Stimulated activated naive B cell treated with anti-CD40 and anti-IgM and Interleukin-4, amounts not matched to agents 10 μg/mL and 1 μg/mL and 100 μg/mL, for 72 hours (primary cell): ENCODE data around the gene KCTD12.

ENCODE experiments used
- ATAC-seq, 2 donors: fragments of 150-1000 bp; cut with Tn5 transposase; replicated peaks; 2 replicates each; pipeline ENCODE4 v1.10.0; 2021; ENCODE audit warnings: moderate library complexity in 1 of 2
- DNase-seq: peaks from one replicate; pipeline ENCODE4 v3.0.0; 2021
- H3K27ac Mint-ChIP-seq: one replicate; pipeline ENCODE4 v1.8.0; 2022; ENCODE audit warnings: mild to moderate bottlenecking, mixed read lengths
- H3K27me3 Mint-ChIP-seq, 2 donors: one replicate each; pipeline ENCODE4 v1.8.0; 2022; ENCODE audit warnings: mixed read lengths in 2 of 2
- H3K36me3 Mint-ChIP-seq, 2 donors: one replicate each; pipeline ENCODE4 v1.8.0; 2022; ENCODE audit warnings: mixed read lengths in 2 of 2, mild to moderate bottlenecking in 1 of 2
- H3K4me1 Mint-ChIP-seq, 2 donors: one replicate each; pipeline ENCODE4 v1.8.0; 2022; ENCODE audit warnings: mixed read lengths in 2 of 2, mild to moderate bottlenecking in 1 of 2
- H3K4me3 Mint-ChIP-seq, 2 donors: one replicate each; pipeline ENCODE4 v1.8.0; 2022; ENCODE audit warnings: mild to moderate bottlenecking in 2 of 2, mixed read lengths in 2 of 2, moderate library complexity in 1 of 2
- H3K9me3 Mint-ChIP-seq, 2 donors: one replicate each; pipeline ENCODE4 v1.8.0; 2022; ENCODE audit warnings: mixed read lengths in 2 of 2, mild to moderate bottlenecking in 1 of 2

The KCTD12 gene

GRCh38 chr13:76830805-76831204 is 55.4 kb downstream of the KCTD12 start:
- Mint-ChIP-seq H3K27ac (no peak overlapping the region), H3K4me3 (no peak overlapping the region), H3K4me1 (peaks cover 0 to 2% of the 10 kb centered on the region in 2 donors), H3K36me3 (no peaks in the 10 kb centered on the region), H3K9me3 (no peaks in the 10 kb centered on the region), H3K27me3 (peaks cover 0 to 4% of the 10 kb centered on the region in 2 donors)
- ATAC-seq (no peak), DNase-seq (no peak)
